Suprapubic skin (tissue), 4 donors: ENCODE data around the gene P2RX4.

Source experiments
- CTCF ChIP-seq, 2 donors: fragments of 200-600 bp in 1 of 2; fragments of 450-650 bp in 1 of 2; sonication (generic) in 1 of 2; IDR thresholded peaks; one replicate each; pipeline ENCODE4 v1.5.1; 2016 to 2019; ENCODE audit warnings: antibody characterized with exemption in 2 of 2, mild to moderate bottlenecking in 1 of 2, moderate library complexity in 1 of 2
- EP300 ChIP-seq: sonication (generic); formaldehyde crosslinking; IDR thresholded peaks from one replicate; pipeline ENCODE4 v1.6.1; 2017; ENCODE audit warnings: antibody characterized with exemption
- POLR2A ChIP-seq, 2 donors: fragments of 450-650 bp; IDR thresholded peaks; one replicate each; pipeline ENCODE4 v1.6.1; 2017; ENCODE audit warnings: antibody characterized with exemption in 2 of 2, mild to moderate bottlenecking in 2 of 2, moderate library complexity in 2 of 2
- POLR2AphosphoS5 ChIP-seq, 3 donors: sonication (generic); formaldehyde crosslinking; IDR thresholded peaks; one replicate each; pipeline ENCODE4 v1.6.1; 2017; ENCODE audit warnings: antibody characterized with exemption in 3 of 3

GRCh38 chr12:121261398-121261797, 51.5 kb downstream of the P2RX4 start:
- TF ChIP-seq CTCF (IDR thresholded peaks at IDR 0.05) (no peak), POLR2AphosphoS5 (IDR thresholded peaks at IDR 0.05) (no peak), EP300 (no peak), POLR2A (IDR thresholded peaks at IDR 0.05) (no peak)
